NB4 (cell line): ENCODE data around the gene TMUB2.

Source experiments
- DNase-seq: peaks from one replicate; pipeline ENCODE4 v3.0.0; 2010; ENCODE audit warnings: low read depth
- H3K4me3 ChIP-seq: one replicate; pipeline ENCODE4 v1.5.1; 2011; ENCODE audit warnings: mild to moderate bottlenecking, low read depth, low read length, moderate library complexity
- MYC ChIP-seq: IDR thresholded peaks from 2 replicates; pipeline ENCODE4 v1.6.1; 2011; ENCODE audit warnings: low read depth, low read length
- POLR2A ChIP-seq: IDR thresholded peaks from 2 replicates; pipeline ENCODE4 v1.6.1; 2011; ENCODE audit warnings: mild to moderate bottlenecking; ENCODE audit not compliant: insufficient read length; ENCODE audit errors: extremely low read depth
- TF ChIP-seq, protein P1 (sequence below): IDR thresholded peaks from 2 replicates; pipeline ENCODE4 v1.6.1; 2011; ENCODE audit warnings: low read depth, low read length
- TF ChIP-seq, protein P2 (sequence below): IDR thresholded peaks from one replicate; pipeline ENCODE4 v1.5.1; 2012; ENCODE audit warnings: low read depth, low read length

TMUB2 gene

DNA sequence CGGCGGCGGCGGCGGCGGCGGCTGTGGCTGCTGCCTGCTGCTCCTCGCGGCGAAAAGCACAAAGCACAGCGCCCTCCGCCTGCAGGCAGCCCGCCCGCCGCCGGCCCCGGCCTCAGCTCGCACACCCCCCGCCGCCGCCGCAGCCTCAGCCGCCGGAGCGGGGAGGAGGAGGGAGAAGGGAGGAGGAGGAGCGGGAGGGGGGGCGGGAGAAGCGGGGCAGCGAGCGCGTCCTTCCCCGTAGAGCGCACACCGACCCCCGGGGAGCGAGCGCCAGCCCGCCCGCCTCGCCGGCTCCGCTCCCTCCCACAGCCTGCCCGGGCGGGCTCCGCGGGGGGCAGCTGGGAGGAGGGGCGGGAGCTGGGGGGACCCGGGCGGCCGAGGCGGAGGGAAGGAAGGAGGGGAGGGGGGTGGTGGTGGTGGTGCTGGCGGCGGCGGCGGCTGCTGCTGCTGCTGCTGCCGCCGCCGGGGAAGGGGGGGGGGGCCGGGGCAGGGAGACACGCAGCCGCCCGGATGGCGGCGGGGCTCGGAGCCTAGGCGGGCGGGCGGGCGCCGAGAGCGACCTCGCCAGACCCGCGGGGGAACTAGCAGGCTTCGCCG, 32.9 kb downstream of the TMUB2 start, which contains the start of gene UBTF:
TSS of gene UBTF (minus strand) at position 60 of the 597 bp plus-strand sequence. CDS start 1,446 bp downstream, outside the sequence.
- peak; percentile 86 for DNase-seq
- peak within 1 kb of the TSS; percentile 71 for H3K4me3 ChIP-seq
- TF ChIP-seq, protein P1, sequence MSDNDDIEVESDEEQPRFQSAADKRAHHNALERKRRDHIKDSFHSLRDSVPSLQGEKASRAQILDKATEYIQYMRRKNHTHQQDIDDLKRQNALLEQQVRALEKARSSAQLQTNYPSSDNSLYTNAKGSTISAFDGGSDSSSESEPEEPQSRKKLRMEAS = no peak
- TF ChIP-seq, protein P2, sequence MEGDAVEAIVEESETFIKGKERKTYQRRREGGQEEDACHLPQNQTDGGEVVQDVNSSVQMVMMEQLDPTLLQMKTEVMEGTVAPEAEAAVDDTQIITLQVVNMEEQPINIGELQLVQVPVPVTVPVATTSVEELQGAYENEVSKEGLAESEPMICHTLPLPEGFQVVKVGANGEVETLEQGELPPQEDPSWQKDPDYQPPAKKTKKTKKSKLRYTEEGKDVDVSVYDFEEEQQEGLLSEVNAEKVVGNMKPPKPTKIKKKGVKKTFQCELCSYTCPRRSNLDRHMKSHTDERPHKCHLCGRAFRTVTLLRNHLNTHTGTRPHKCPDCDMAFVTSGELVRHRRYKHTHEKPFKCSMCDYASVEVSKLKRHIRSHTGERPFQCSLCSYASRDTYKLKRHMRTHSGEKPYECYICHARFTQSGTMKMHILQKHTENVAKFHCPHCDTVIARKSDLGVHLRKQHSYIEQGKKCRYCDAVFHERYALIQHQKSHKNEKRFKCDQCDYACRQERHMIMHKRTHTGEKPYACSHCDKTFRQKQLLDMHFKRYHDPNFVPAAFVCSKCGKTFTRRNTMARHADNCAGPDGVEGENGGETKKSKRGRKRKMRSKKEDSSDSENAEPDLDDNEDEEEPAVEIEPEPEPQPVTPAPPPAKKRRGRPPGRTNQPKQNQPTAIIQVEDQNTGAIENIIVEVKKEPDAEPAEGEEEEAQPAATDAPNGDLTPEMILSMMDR = no peak
- TF ChIP-seq MYC (no peak), POLR2A (peak; percentile 19)

DNA sequence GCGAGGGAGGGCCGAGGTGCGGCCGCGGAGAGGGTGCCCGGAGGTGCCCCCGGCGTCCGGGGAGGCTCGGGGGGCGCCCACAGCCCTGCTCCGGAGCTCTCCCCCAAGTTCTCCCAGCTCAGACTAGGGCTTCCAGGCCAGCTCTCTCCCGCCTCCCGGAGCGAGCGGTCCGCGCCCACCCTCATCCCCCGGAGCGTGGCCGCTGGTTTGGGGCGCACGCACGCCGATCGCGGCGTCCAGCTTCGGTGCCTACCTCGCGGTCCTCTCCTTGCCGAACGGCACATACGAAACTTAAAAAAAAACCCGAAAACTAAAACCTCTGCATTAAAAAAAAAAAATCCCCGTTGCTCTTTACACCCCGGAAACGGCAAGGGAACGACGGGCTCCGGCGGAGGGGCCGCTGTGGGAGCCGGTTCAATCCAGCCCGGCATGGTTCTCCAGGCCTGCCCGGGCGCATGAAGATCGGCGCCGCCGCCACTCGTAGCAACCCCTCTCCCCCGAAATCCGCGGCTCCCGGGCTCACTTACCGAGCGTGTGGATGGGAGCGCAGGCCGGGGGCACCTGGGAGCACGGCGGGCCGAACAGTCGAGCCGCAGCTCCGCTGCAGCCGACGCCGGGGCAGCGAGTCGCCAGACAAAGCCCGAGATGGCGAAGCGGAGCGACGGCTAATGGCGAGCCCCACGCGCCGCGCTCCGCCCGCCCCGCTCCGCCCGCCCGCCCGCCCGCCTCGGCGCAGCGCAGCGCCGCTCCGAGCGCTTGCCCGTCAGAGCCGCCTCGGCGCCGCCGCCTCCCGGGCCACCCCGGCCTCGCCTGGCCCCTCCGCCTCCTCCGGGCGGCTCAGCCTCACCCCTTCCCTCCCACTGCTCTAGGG, 33.7 kb downstream of the TMUB2 start:
- peak; percentile 74 for DNase-seq
- TF ChIP-seq, protein P2 = no peak
- TF ChIP-seq POLR2A (peak; percentile 13), MYC (peak; percentile 39; the same call in 1 of the 2 replicates)
- TF ChIP-seq, protein P1 = no peak; the same call in 1 of the 2 replicates
- peak overlapping the region; percentile 71 for H3K4me3 ChIP-seq

DNA sequence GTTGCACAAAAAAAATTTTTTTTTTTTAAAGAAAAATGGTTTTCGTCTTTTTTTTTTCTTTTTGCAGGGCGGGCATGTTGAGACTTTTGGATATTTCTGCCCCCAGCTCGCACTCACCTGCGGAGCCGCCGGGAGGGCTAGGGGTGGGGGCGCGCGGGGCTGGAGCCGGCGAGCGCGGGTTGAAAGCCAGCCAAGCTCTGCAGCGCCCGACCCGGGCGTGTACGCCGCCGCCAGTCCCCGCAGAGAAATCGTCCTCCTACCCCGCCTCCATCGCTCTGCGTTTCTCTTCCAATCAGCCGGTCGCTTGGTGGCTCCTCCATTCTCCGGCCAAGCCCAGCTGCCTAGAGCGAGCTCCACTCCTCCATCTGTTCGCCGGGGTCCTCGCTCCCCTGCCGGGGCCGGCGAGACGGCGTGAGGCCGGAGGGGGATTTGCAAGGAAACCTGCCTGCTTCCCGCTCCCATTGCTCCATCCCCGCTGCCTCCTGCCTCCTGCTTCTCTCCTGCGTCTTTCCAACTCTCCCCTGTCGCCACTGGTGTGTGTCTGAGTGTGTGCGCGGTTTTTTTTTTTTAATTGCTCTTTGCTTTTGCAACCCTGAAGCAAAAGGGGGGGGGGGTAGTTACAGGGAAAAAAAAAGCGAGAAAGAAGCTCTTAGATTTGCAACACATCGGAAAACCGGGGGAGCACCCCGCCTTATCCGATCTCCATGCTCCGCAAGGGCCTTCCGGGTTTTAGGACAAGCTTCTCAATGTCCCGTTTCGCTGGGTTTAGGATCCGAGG, 34.5 kb downstream of the TMUB2 start:
- DNase-seq = peak; percentile 87
- no peak for TF ChIP-seq MYC
- TF ChIP-seq POLR2A = peak; percentile 30
- H3K4me3 ChIP-seq = peak overlapping the region; percentile 59

DNA sequence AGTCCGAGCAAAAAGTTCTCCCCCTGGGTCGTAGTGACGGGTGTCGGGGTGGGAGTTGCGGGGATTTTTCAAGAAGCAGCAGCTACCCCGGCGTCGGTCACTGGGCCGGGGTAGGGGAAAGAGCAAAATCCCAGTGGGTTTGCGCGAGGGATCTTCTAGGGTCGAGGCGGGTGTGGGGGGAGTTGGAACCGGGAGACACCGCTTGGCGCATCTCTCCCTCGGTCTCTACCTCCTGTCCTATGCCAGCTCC, 35.0 kb downstream of the TMUB2 start:
- DNase-seq = no peak
- peak overlapping the region; percentile 59 for H3K4me3 ChIP-seq
- TF ChIP-seq, protein P1 = no peak
- TF ChIP-seq POLR2A (no peak), MYC (no peak)
- TF ChIP-seq, protein P2 = no peak

DNA sequence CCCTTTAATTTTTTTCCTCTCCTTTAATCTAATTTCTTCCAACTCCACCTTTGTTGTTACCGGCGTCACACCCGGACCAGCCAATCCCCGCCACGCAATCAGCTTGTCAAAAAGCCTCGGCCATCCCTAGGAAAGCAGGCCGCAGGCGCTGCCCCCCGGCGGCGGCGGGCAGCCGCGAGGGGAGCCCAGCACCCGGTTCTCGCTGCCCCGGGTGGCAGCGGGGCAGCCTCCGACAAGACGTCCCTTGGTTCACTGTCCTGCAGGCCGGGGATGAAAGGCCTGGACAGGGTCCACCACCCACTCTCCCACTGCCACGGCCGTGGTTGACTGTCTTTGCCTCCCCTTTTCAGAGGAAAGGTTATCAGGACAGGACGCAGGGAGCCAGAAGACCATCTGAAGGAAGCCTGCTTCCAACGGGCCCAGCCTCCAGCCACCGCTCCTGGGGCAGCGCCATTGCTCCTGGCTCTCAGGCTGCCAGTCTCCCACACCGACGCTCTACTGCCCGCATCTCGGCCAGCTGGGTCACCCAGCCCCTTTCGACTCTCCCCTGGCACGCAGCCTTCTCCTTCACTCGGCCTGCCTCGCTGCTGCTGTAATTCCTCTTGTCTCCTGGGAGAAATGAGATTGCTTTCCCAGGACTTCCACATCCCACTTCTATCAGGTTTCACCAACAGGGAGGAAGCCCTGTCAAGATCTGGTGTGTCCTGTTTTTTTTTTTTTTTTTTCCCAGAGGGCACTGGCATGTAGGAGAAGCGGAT, 35.5 kb downstream of the TMUB2 start:
- peak; percentile 72 for DNase-seq
- H3K4me3 ChIP-seq = peak overlapping the region; percentile 59
- TF ChIP-seq, protein P2 = no peak
- TF ChIP-seq, protein P1 = no peak
- TF ChIP-seq MYC = no peak
- TF ChIP-seq POLR2A = no peak
